Tibial nerve (tissue), 4 donors: ENCODE data around the gene CST7. TPM values are rescaled to one million over a fixed set of nuclear protein-coding genes. Genes with fewer than 3 reads are reported as not detected.
A peak's percentile ranks its signal among the peaks of the same experiment; 100 is the strongest.
"Not testable (repeated sequence)": the region's sequence is repeated elsewhere in the genome, so short reads cannot be mapped to it uniquely, and the experiment has no call there.

Experiments used
- DNase-seq, 2 donors: peaks; one replicate each; pipeline ENCODE4 v3.0.0-alpha.2; 2019; ENCODE audit warnings: low spot score in 2 of 2
- H3K27ac ChIP-seq, 4 donors: fragments of 200-600 bp; sonication (generic) in 3 of 4; one replicate each; pipeline ENCODE4 v1.5.1; 2017 to 2019; ENCODE audit warnings: mild to moderate bottlenecking in 1 of 4
- H3K27me3 ChIP-seq, 2 donors: fragments of 200-600 bp; sonication (generic) in 1 of 2; one replicate each; pipeline versions ENCODE4 v1.5.1 to v1.6.0; 2017 to 2019
- H3K36me3 ChIP-seq, 3 donors: fragments of 200-600 bp; sonication (generic); one replicate each; pipeline ENCODE4 v1.5.1; 2018 to 2019
- H3K4me1 ChIP-seq, 4 donors: fragments of 200-600 bp; sonication (generic) in 3 of 4; one replicate each; pipeline ENCODE4 v1.5.1; 2017 to 2019
- H3K4me3 ChIP-seq, 4 donors: fragments of 200-600 bp; sonication (generic) in 3 of 4; one replicate each; pipeline ENCODE4 v1.5.1; 2017 to 2019; ENCODE audit warnings: mild to moderate bottlenecking in 1 of 4, moderate library complexity in 1 of 4
- H3K9me3 ChIP-seq, 4 donors: fragments of 200-600 bp; sonication (generic) in 3 of 4; one replicate each; pipeline ENCODE4 v1.5.1; 2017 to 2019
- CTCF ChIP-seq, 5 experiments: fragments of 200-600 bp in 3 of 5; fragments of 450-650 bp in 2 of 5; sonication (generic) in 3 of 5; IDR thresholded peaks; one replicate each; pipeline ENCODE4 v1.5.1; 2016 to 2019; ENCODE audit warnings: antibody characterized with exemption in 5 of 5, mild to moderate bottlenecking in 3 of 5, moderate library complexity in 2 of 5
- EP300 ChIP-seq, 2 donors: sonication (generic); formaldehyde crosslinking; IDR thresholded peaks; one replicate each; pipeline ENCODE4 v1.6.1; 2017; ENCODE audit warnings: antibody characterized with exemption in 2 of 2, mild to moderate bottlenecking in 1 of 2
- POLR2A ChIP-seq, 2 donors: fragments of 450-650 bp; IDR thresholded peaks; one replicate each; pipeline ENCODE4 v1.6.1; 2017; ENCODE audit warnings: antibody characterized with exemption in 2 of 2, mild to moderate bottlenecking in 2 of 2, moderate library complexity in 2 of 2
- WGBS, 2 donors: methylation state at CpG; one replicate each; pipeline ENCODE4 v1.1.5; 2018; 5-methylcytosine and 5-hydroxymethylcytosine counted together
- total RNA-seq, 4 donors: library from RNA; depleted of rRNA; stranded (reverse); fragments of >200 nt; gene quantifications; one replicate each; pipeline ENCODE4 v1.1.0, GENCODE V29; 2016

CST7 gene
- total RNA-seq, 4 donors from 2014 or later: 0.84 to 6.1 TPM; not detected in 2

GRCh38 chr20:24917056-24917455 is 32.0 kb upstream of the CST7 start:
- Histone ChIP-seq H3K27me3 (no peaks in the 10 kb centered on the region), H3K4me1 (peaks cover 0 to 11% (median 7%) of the 10 kb centered on the region in 4 donors), H3K27ac (no peak overlapping the region), H3K36me3 (no peaks in the 10 kb centered on the region), H3K4me3 (no peak overlapping the region), H3K9me3 (peaks cover 0 to 3% (median 0%) of the 10 kb centered on the region in 4 donors)
- TF ChIP-seq CTCF (IDR thresholded peaks at IDR 0.05) (no peak), EP300 (IDR thresholded peaks at IDR 0.05) (no peak)
- WGBS, 2 donors: 79 to 86% methylated on average over 7 of the region's 7 CpGs
- DNase-seq: no peak

GRCh38 chr20:24917797-24918578 is 31.1 kb upstream of the CST7 start:
- Histone ChIP-seq H3K36me3 (no peaks in the 10 kb centered on the region), H3K27ac (no peak overlapping the region), H3K9me3 (peaks cover 0 to 2% (median 0%) of the 10 kb centered on the region in 4 donors), H3K4me1 (peaks cover 0 to 11% (median 7%) of the 10 kb centered on the region in 4 donors), H3K4me3 (peak overlapping the region in 1 of 4 donors; percentile 21), H3K27me3 (no peaks in the 10 kb centered on the region)
- DNase-seq: peak; percentile 55 to 66
- WGBS, 2 donors: 17 to 27% methylated on average over 29 to 31 of the region's 34 CpGs
- TF ChIP-seq EP300 (IDR thresholded peaks at IDR 0.05) (no peak), POLR2A (IDR thresholded peaks at IDR 0.05) (no peak), CTCF (IDR thresholded peaks at IDR 0.05) (peak; percentile 68 to 79 (median 71))

- TF ChIP-seq CTCF (IDR thresholded peaks at IDR 0.05) (no peak), EP300 (IDR thresholded peaks at IDR 0.05) (no peak), POLR2A (IDR thresholded peaks at IDR 0.05) (no peak)
- H3K27ac ChIP-seq: no peak overlapping the region
- H3K4me3 ChIP-seq: no peak overlapping the region
- WGBS, 2 donors: 40 to 53% methylated on average over 17 of the region's 17 CpGs
- DNase-seq: no peak
- no peaks in the 10 kb centered on the region for H3K27me3 ChIP-seq
- H3K4me1 ChIP-seq: peaks cover 0 to 11% (median 7%) of the 10 kb centered on the region in 4 donors
- H3K9me3 ChIP-seq: no peaks in the 10 kb centered on the region
- H3K36me3 ChIP-seq: no peaks in the 10 kb centered on the region
These were observed 30.2 kb upstream of the CST7 start for GRCh38 chr20:24918579-24919566.

- peaks cover 0 to 11% (median 7%) of the 10 kb centered on the region in 4 donors for H3K4me1 ChIP-seq
- WGBS, 2 donors: 86 to 88% methylated on average over 15 of the region's 15 CpGs
- not testable (repeated sequence) for H3K4me3 ChIP-seq, H3K9me3 ChIP-seq, DNase-seq, H3K27me3 ChIP-seq, H3K36me3 ChIP-seq, H3K27ac ChIP-seq
These were observed 29.4 kb upstream of the CST7 start for GRCh38 chr20:24919665-24920064.

- H3K27me3 ChIP-seq, H3K27ac ChIP-seq, H3K9me3 ChIP-seq, H3K36me3 ChIP-seq, DNase-seq, H3K4me3 ChIP-seq: not testable (repeated sequence)
- peaks cover 0 to 11% (median 7%) of the 10 kb centered on the region in 4 donors for H3K4me1 ChIP-seq
- 21 to 26% methylated on average over 3 of the region's 3 CpGs for WGBS, 2 donors
These were observed 28.4 kb upstream of the CST7 start for GRCh38 chr20:24920706-24921105.

- DNase-seq: not testable (repeated sequence)
- 55 to 62% methylated on average over 5 of the region's 5 CpGs for WGBS, 2 donors
These were observed 19.8 kb upstream of the CST7 start for GRCh38 chr20:24929259-24929658.

GRCh38 chr20:24929867-24930723 is 19.0 kb upstream of the CST7 start:
- H3K27me3 ChIP-seq, H3K4me1 ChIP-seq, H3K27ac ChIP-seq, H3K9me3 ChIP-seq, DNase-seq, H3K4me3 ChIP-seq, H3K36me3 ChIP-seq: not testable (repeated sequence)
- 62 to 63% methylated on average over 13 of the region's 13 CpGs for WGBS, 2 donors

More at GRCh38 chr20:24929259-24929658, 19.8 kb upstream of the CST7 start:
- H3K9me3 ChIP-seq, H3K27me3 ChIP-seq, H3K4me1 ChIP-seq, H3K36me3 ChIP-seq, H3K4me3 ChIP-seq, H3K27ac ChIP-seq: not testable (repeated sequence)
